Osteoblast (primary cell): Measurements from ENCODE around the gene DPP6. TPM values are rescaled to one million over a fixed set of nuclear protein-coding genes. Genes with fewer than 3 reads are reported as not detected.

Source experiments
- DNase-seq: peaks from one replicate; pipeline ENCODE4 v3.0.0; 2011; ENCODE audit warnings: low spot score, mixed read lengths; ENCODE audit not compliant: insufficient read length; ENCODE audit errors: missing footprints
- H2AFZ ChIP-seq: 2 replicates; pipeline ENCODE4 v1.6.0; 2011; ENCODE audit warnings: mild to moderate bottlenecking, low read length
- H3K27ac ChIP-seq: 2 replicates; pipeline ENCODE4 v1.5.1; 2011; ENCODE audit warnings: mild to moderate bottlenecking, low read depth, low read length, moderate library complexity
- H3K27me3 ChIP-seq: 2 replicates; pipeline ENCODE4 v1.6.0; 2012; ENCODE audit warnings: mild to moderate bottlenecking, control low read depth, inconsistent platforms, low read length, moderate library complexity; ENCODE audit not compliant: insufficient read depth
- H3K36me3 ChIP-seq: 2 replicates; pipeline ENCODE4 v1.5.1; 2011; ENCODE audit warnings: mild to moderate bottlenecking, low read length, control low read depth, moderate library complexity; ENCODE audit not compliant: insufficient read depth
- H3K4me1 ChIP-seq: 2 replicates; pipeline ENCODE4 v1.5.1; 2011; ENCODE audit warnings: mild to moderate bottlenecking, low read length, control low read depth, moderate library complexity; ENCODE audit not compliant: insufficient read depth
- H3K4me2 ChIP-seq: 2 replicates; pipeline ENCODE4 v1.6.0; 2011; ENCODE audit warnings: mild to moderate bottlenecking, low read length; ENCODE audit not compliant: insufficient read depth
- H3K4me3 ChIP-seq: fragments of 200-600 bp; sonication (generic); 3 replicates; pipeline ENCODE4 v1.5.1; 2012; ENCODE audit warnings: mild to moderate bottlenecking, low read length, inconsistent platforms; ENCODE audit not compliant: insufficient read depth
- H3K79me2 ChIP-seq: 2 replicates; pipeline ENCODE4 v1.6.0; 2012; ENCODE audit warnings: mild to moderate bottlenecking, low read length, control low read depth, inconsistent platforms; ENCODE audit not compliant: insufficient read depth
- H3K9me3 ChIP-seq: 2 replicates; pipeline ENCODE4 v1.5.1; 2011; ENCODE audit warnings: low read depth, low read length, control low read depth
- H4K20me1 ChIP-seq: 2 replicates; pipeline ENCODE4 v1.6.0; 2012; ENCODE audit warnings: mild to moderate bottlenecking, low read length, control low read depth; ENCODE audit not compliant: insufficient read depth
- CTCF ChIP-seq: IDR thresholded peaks from 2 replicates; pipeline ENCODE4 v1.5.1; 2011; ENCODE audit warnings: mild to moderate bottlenecking, low read depth, low read length, moderate library complexity; ENCODE audit errors: extremely low read depth
- total RNA-seq: library from RNA; depleted of rRNA; stranded (reverse); fragments of >200 nt; gene quantifications from 2 replicates; pipeline ENCODE4 v1.2.3, GENCODE V29; 2012

The DPP6 gene
- total RNA-seq, 1 donor: not detected

- Histone ChIP-seq H3K27ac (no peak overlapping the region), H3K4me2 (no peak overlapping the region), H3K27me3 (no peaks in the 10 kb centered on the region), H3K9me3 (no peaks in the 10 kb centered on the region), H2AFZ (no peak overlapping the region), H3K4me1 (no peaks in the 10 kb centered on the region), H3K36me3 (no peaks in the 10 kb centered on the region), H3K4me3 (no peak overlapping the region), H3K79me2 (no peaks in the 10 kb centered on the region), H4K20me1 (no peaks in the 10 kb centered on the region)
- DNase-seq: no peak
- no peak for TF ChIP-seq CTCF
These were observed 691.0 kb downstream of the DPP6 start for GRCh38 chr7:154743206-154743605.

GRCh38 chr7:154744256-154744860, 692.2 kb downstream of the DPP6 start:
- no peak overlapping the region for H3K4me2 ChIP-seq
- TF ChIP-seq CTCF: peak; percentile 36
- H3K9me3 ChIP-seq: no peaks in the 10 kb centered on the region
- H3K4me3 ChIP-seq: no peak overlapping the region
- no peaks in the 10 kb centered on the region for H3K79me2 ChIP-seq
- no peaks in the 10 kb centered on the region for H3K27me3 ChIP-seq
- H3K36me3 ChIP-seq: no peaks in the 10 kb centered on the region
- no peaks in the 10 kb centered on the region for H3K4me1 ChIP-seq
- DNase-seq: peak; percentile 83
- H4K20me1 ChIP-seq: no peaks in the 10 kb centered on the region
- no peak overlapping the region for H3K27ac ChIP-seq
- H2AFZ ChIP-seq: no peak overlapping the region

- Histone ChIP-seq H3K9me3 (no peaks in the 10 kb centered on the region), H3K79me2 (no peaks in the 10 kb centered on the region), H3K36me3 (no peaks in the 10 kb centered on the region), H2AFZ (no peak overlapping the region), H3K4me1 (no peaks in the 10 kb centered on the region), H3K27ac (no peak overlapping the region), H4K20me1 (no peaks in the 10 kb centered on the region), H3K4me2 (no peak overlapping the region), H3K27me3 (no peaks in the 10 kb centered on the region), H3K4me3 (no peak overlapping the region)
- DNase-seq: no peak
- no peak for TF ChIP-seq CTCF
These were observed 692.7 kb downstream of the DPP6 start for GRCh38 chr7:154744861-154745258.

GRCh38 chr7:154746571-154747360, 694.6 kb downstream of the DPP6 start:
- H3K9me3 ChIP-seq: no peaks in the 10 kb centered on the region
- H3K27ac ChIP-seq: no peak overlapping the region
- no peak for DNase-seq
- H3K27me3 ChIP-seq: no peaks in the 10 kb centered on the region
- no peak overlapping the region for H2AFZ ChIP-seq
- no peak for TF ChIP-seq CTCF
- no peak overlapping the region for H3K4me3 ChIP-seq
- no peaks in the 10 kb centered on the region for H4K20me1 ChIP-seq
- H3K79me2 ChIP-seq: no peaks in the 10 kb centered on the region
- H3K4me1 ChIP-seq: no peaks in the 10 kb centered on the region
- no peak overlapping the region for H3K4me2 ChIP-seq
- no peaks in the 10 kb centered on the region for H3K36me3 ChIP-seq
